Stimulated activated CD4-positive, alpha-beta T cell treated with anti-CD3 and anti-CD28 coated beads, TNF-alpha, amount 100 ng/mL, for 1 hour (primary cell): ENCODE measurements around the gene UTP25.
"Not testable (repeated sequence)": the region's sequence is repeated elsewhere in the genome, so short reads cannot be mapped to it uniquely, and the experiment has no call there.

Source experiments
- DNase-seq, 3 donors: peaks; one replicate each; pipeline ENCODE4 v3.0.0-alpha.2; 2020; ENCODE audit warnings: low read depth in 3 of 3, low spot score in 1 of 3

Gene UTP25

GRCh38 chr1:209827384-209828262 is at the start of gene UTP25:
Gene UTP25 (plus strand): TSS chr1:209827972. CDS start chr1:209828064, 92 bp downstream.
- peak; percentile 76 to 84 (median 83) for DNase-seq

- DNase-seq, result no peak
Measured at GRCh38 chr1:209778102-209778501, 49.7 kb upstream of the UTP25 start.

GRCh38 chr1:209780268-209780667 is 47.5 kb upstream of the UTP25 start:
- DNase-seq, result no peak

- no peak for DNase-seq
Measured at GRCh38 chr1:209783386-209783785, 44.4 kb upstream of the UTP25 start.

- peak; percentile 98 to 99 (median 99) for DNase-seq
Measured at GRCh38 chr1:209784265-209785169, 43.3 kb upstream of the UTP25 start, which contains the start of gene C1orf74. Gene C1orf74 (minus strand): TSS chr1:209784559. CDS start chr1:209783634, 925 bp downstream.

GRCh38 chr1:209785592-209785991 is 42.2 kb upstream of the UTP25 start:
- DNase-seq, result no peak

- no peak for DNase-seq
Measured at GRCh38 chr1:209786146-209786545, 41.6 kb upstream of the UTP25 start.

- no peak for DNase-seq
Measured at GRCh38 chr1:209787551-209787950, 40.2 kb upstream of the UTP25 start.

- no peak for DNase-seq
Measured at GRCh38 chr1:209789245-209789644, 38.5 kb upstream of the UTP25 start.

- DNase-seq, result no peak
Measured at GRCh38 chr1:209790286-209791193, 37.2 kb upstream of the UTP25 start.

- DNase-seq, result no peak
Measured at GRCh38 chr1:209791920-209792319, 35.9 kb upstream of the UTP25 start.

- DNase-seq, result not testable (repeated sequence)
Measured at GRCh38 chr1:209793711-209794110, 34.1 kb upstream of the UTP25 start.

- DNase-seq, result no peak
Measured at GRCh38 chr1:209797978-209798639, 29.7 kb upstream of the UTP25 start.

- no peak for DNase-seq
Measured at GRCh38 chr1:209800984-209801834, 26.6 kb upstream of the UTP25 start.

- DNase-seq, result no peak
Measured at GRCh38 chr1:209802117-209802779, 25.5 kb upstream of the UTP25 start.

GRCh38 chr1:209802780-209803152 is 25.0 kb upstream of the UTP25 start:
- no peak for DNase-seq

- no peak for DNase-seq
Measured at GRCh38 chr1:209803568-209803967, 24.2 kb upstream of the UTP25 start.

GRCh38 chr1:209805341-209805781 is 22.4 kb upstream of the UTP25 start:
- no peak for DNase-seq
